ENCODE data around the gene SIRPB2.

Gene SIRPB2

GRCh38 chr20:1441133-1441532, 50.1 kb downstream of the SIRPB2 start:
- DNase-seq (ENCODE audit: low spot score), result no peak

DNA sequence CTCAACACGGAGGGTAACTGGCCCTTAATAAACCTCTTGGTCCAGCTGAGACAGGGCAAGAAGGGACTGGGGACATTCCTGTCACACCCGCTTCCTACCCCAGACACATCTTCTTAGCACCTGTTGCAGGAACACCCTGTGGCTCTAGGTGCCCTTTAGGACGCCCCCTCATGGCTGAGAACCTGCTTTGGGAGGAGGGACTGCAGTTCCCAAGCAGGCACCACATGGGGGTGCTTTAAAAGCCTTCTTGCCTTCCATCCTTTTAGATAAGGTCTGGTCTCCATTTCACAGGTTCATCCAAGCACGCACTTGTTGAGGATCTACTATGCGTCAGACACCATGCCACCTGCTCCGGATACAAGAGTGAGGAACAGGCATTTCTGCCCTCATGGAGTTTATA, 51.2 kb downstream of the SIRPB2 start:
- DNase-seq (ENCODE audit: low spot score), result no peak

DNA sequence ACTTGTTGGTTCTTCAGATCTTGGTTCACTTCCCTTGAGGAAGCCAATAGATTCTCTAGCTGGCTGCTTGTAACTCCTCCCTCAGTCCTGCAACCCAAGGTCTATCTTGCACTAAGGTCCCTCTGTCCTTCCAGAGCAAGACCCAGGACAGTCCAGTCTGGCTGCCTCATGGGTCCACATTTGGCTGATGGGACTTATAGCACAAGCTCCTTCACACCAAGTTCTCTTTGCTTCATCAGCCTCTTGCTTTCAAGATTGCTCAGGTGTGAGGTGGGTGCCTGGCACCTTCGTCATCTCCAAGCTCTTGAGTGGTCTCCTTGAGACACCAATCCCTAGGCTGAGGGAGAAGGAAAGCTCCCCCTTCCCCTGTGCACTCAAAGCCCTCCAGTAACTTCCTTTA, 52.9 kb downstream of the SIRPB2 start:
- no peak for DNase-seq (ENCODE audit: low spot score)

DNA sequence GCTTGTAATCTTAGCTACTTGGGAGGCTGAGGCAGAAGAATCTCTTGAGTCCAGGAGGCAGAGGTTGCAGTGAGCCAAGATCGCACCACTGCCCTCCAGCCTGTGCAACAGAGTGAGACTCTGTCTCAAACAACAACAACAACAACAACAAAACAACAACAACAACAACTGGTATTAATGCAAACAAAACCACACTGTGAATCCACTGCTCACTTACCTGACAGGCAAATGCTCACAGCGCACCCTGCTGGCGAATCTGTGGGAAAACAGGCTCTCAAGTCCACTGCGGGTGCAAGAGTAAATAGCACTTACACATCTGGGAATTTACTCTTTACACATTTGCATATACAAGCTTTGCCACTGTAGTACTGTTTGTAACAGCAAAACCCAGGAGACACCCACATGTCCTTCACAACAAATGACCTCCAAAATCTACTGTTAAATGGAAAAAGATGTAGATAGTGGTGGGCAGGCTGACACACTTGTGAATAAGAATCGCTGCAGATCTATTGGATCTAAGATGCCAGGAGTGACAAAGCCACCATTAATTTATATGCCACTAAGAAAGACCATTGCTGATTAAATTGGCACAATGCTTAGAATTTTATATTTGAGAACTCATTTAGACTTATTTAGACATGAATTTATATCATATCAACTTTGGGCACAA, 53.9 kb downstream of the SIRPB2 start:
- DNase-seq (ENCODE audit: low spot score), result peak; percentile 82

DNA sequence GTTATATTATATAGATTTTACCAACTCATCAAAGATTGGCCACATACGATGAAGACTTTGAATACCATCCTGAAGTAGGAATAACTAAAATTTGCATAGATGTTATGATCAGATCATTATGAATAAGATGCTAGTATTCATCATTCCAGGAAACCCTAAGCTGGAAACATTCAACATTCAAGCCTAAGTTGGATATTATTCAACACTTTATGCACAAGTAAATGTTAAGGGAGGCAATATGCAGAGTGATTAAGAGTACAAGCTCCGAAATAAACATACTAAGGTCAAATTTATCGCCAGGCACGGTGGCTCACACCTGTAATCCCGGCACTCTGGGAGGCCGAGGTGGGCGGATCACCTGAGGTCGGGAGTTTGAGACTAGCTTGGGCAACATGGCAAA, 55.0 kb downstream of the SIRPB2 start:
- DNase-seq (ENCODE audit: low spot score), result no peak

- DNase-seq (ENCODE audit: low spot score), result no peak
Measured at GRCh38 chr20:1435337-1435699, 55.9 kb downstream of the SIRPB2 start.

GRCh38 chr20:1434571-1435336, 56.5 kb downstream of the SIRPB2 start:
- DNase-seq (ENCODE audit: low spot score), result no peak

- no peak for DNase-seq (ENCODE audit: low spot score)
Measured at GRCh38 chr20:1431158-1431557, 60.1 kb downstream of the SIRPB2 start.

DNA sequence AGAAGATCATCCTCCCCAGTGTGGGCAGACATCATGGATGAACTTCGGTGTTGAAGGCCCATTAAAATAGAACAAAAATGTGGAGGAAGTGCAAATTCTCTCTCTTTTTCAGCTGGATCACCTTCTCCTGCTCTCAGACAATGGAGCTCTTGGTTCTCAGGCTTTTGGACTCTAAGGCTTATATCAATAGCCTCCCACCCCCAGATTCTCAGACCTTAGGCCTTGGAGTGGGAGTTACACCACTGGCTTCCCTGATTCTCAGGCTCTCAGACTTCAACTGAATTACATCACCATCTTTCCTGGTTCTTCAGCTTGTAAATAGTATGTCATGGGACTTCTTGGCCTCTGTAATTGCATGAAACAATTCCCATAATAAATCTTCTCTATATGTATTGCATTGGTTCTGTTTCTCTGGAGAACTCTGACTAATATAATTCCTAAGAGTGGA, 61.2 kb downstream of the SIRPB2 start:
- DNase-seq (ENCODE audit: low spot score), result no peak

DNA sequence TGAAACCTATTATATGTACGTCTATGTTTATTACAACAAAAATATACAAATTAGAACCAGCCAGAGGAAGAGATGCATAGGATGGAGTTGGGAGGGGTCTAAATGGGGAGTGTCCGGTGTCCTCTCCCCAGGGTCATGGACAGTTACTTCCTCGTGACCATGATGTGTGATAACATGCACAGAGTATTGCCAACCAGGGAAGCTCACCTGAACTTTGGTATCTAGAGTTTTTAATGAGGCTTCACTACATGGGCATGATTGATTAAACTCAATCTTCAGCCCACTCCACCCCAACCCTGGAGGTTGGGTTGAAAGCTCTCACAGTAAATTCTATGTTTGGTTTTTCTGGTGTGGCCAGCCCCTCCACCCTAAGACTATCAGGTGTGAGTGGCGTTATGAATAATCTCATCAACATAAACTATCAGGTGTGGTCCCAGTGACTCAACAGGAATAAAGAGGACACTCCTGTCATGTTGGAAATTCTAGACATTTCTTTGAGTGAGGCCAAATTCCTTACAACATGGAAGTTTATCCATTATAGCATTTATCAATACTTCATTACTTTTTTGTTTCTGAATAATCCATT, 62.0 kb downstream of the SIRPB2 start:
- no peak for DNase-seq (ENCODE audit: low spot score)

- no peak for DNase-seq (ENCODE audit: low spot score)
Measured at GRCh38 chr20:1427457-1428054, 63.7 kb downstream of the SIRPB2 start.

- DNase-seq (ENCODE audit: low spot score), result no peak
Measured at GRCh38 chr20:1426231-1426849, 64.9 kb downstream of the SIRPB2 start.
